GM04503 (cell line): Measurements from ENCODE around the gene ZNF792.
"Not testable (repeated sequence)": the region's sequence is repeated elsewhere in the genome, so short reads cannot be mapped to it uniquely, and the experiment has no call there.

Experiments used
- DNase-seq: peaks from one replicate; pipeline ENCODE4 v3.0.0-alpha.2; 2012; ENCODE audit warnings: low read depth

ZNF792 gene

GRCh38 chr19:34970185-34970780 is 6.3 kb upstream of the ZNF792 start:
- DNase-seq, result not testable (repeated sequence)

- DNase-seq, result no peak
Observed at GRCh38 chr19:34969721-34970120, 5.7 kb upstream of the ZNF792 start.

- DNase-seq, result no peak
Observed at GRCh38 chr19:34967551-34967950, 3.5 kb upstream of the ZNF792 start.

DNA sequence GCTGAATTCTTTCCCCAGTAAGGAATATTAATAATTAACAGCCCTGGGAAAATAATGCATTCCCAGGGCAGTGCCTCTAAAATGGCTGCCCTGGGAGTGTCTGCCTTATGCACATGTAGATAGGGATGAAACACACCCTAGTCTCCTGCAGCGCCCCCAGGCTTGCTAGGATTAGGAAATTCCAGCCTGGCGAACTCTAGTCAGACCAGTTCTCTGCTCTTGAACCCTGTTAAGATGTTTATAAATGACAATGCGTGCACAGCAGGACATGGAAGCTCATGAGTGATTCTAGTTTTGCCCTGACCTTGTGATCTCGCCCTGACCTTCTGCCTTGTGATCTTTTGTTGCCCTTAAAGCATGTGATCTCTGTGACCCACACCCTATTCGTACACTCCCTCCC is 1.5 kb upstream of the ZNF792 start:
- DNase-seq, result not testable (repeated sequence)

GRCh38 chr19:34964598-34964997 is 569 bp upstream of the ZNF792 start:
- DNase-seq, result no peak

- DNase-seq, result no peak
Observed at GRCh38 chr19:34962687-34963572, 1.1 kb downstream of the ZNF792 start.

DNA sequence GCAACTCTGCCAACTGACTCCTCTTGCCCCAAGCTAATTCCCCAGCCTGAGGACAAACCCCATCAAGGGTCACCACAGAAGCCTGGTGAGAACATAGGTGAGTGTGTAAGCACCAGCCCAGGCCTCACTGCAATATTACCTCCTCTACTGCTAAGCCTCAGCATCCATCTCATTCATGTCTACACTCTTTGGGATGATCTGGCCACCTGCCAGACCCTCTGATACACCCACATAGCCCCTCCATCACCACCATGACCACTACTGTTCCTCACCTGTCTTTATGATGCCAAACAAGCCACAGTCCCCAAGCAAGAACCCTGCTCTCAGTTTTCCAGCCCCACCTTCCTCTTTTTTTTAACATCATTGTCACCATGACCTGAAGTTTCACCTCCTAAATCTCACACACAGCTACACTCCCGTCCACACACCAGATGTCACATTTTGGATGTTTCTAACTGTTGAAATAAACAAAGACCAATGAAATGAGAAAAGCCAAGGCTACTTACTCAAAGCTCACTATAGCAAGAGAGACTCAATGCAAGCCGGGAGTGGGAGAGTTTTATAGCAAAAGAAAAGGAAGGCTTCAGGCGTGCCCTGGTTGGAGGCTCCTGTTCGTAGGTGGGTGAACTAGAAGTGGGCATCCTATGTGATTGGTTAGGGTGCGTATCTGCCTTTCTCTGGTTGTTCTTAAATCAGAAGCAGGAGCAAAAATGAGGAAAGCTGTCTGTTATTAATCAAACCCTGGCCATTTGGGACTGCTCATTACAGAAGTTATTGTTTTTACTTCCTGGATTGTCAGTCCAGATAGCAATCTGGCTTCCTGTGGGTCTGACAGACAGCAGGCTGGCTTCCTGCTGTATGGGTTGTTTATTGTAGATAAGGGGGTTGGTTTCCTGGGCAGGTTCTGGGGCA is 2.0 kb downstream of the ZNF792 start:
- DNase-seq, result no peak

- no peak for DNase-seq
Observed at GRCh38 chr19:34960940-34961679, 2.9 kb downstream of the ZNF792 start.

GRCh38 chr19:34960103-34960805 is 3.8 kb downstream of the ZNF792 start:
- DNase-seq, result peak; percentile 30

DNA sequence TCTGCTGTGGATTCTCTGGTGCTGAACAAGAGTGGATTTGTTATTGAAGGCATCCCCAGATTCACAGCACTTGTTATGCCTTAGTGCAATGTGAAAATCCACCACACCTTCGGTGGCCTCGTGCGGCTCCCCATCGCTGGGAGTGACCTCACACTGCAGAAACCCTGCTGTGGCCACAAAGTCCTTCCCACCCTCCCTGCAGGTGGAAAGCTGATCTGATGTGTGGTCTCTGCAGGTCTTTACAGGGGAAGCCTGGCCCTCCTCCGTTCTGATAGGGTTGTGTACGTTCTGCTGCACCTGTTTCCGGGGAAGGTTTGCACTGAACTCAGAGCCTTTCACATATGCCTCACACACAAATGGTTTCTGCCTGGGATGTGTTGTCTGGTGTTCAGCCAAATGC is 5.0 kb downstream of the ZNF792 start:
- no peak for DNase-seq

GRCh38 chr19:34957830-34958751 is 5.9 kb downstream of the ZNF792 start:
- no peak for DNase-seq

DNA sequence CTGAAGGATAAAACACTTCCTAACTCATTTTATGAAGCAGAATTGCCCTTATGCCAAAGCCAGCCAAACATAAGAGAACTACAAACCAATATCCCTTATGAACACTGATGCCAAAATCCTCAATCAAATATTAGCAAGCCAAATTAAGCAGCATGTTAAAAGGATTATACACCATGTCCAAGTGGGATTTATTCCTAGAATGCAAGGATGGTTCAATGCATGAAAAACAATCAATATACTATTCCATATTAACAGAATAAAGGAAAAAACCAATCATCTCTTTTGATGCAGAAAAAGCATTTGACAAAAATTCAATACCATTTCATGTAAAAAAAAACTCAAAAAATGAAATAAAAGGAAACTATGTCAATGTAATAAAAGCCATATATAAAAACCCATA is 10.9 kb downstream of the ZNF792 start:
- DNase-seq, result no peak

DNA sequence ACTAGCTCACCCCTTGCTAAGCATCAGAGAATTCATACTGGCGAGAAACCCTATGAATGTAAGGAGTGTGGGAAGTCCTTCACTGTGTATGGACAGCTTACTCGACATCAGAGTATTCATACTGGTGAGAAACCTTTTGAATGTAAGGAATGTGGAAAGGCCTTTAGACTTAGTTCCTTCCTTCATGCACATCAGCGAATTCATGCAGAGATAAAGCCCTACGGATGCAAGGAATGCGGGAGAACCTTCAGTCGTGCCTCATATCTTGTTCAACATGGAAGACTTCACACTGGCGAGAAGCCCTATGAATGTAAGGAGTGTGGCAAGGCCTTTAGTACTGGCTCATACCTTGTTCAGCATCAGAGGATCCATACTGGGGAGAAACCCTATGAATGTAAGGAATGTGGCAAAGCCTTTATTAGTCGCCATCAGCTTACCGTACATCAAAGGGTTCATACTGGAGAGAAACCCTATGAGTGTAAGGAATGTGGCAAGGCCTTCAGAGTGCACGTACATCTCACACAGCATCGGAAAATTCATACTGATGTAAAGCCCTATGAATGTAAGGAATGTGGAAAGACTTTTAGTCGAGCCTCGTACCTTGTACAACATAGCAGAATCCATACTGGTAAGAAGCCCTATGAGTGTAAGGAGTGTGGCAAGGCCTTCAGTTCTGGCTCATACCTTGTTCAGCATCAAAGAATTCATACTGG is 20.0 kb downstream of the ZNF792 start:
- no peak for DNase-seq

- no peak for DNase-seq
Observed at GRCh38 chr19:34938886-34939285, 25.1 kb downstream of the ZNF792 start.

- DNase-seq, result no peak
Observed at GRCh38 chr19:34936184-34936583, 27.8 kb downstream of the ZNF792 start.

DNA sequence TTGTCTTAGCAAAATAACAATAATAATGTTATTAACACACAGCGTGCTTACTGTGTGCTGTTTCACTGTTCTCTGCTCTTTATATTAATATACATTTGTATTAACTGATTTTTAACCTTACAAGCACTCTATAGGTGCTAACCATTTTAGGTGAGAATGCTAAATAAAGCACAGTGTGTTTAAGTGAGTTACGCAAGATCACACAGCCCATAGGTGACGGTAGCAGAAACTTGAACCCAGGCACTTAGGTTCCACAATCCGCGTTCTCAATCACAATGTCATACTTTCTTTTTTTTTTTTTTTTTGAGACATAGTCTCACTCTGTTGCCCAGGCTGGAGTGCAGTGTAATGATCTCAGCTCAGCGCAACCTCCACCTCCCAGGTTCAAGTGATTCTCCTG is 31.5 kb downstream of the ZNF792 start:
- DNase-seq, result no peak

- DNase-seq, result peak; percentile 50
Observed at GRCh38 chr19:34926685-34927375, 37.2 kb downstream of the ZNF792 start, which contains the start of gene ZNF30. TSS of gene ZNF30 (plus strand) at chr19:34926903. CDS start at chr19:34929948, 3,045 bp downstream.

DNA sequence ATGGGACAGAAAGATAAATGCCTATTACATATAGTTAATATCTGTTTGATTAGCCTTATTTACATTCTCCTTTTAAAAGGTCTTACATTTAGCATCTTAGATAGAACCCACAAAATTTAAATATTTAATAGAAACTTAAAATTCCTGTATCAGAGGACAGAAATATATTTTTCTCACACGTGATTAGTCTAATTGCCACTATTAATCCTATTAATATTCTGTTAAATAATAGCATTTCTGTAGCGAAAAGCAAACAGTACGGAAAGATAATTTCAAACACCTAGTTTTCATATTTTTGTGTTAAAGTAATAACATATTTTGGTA is 37.7 kb downstream of the ZNF792 start:
- no peak for DNase-seq
